Effector CD8-positive, alpha-beta T cell (primary cell): ENCODE data around the gene NELL2.

ENCODE experiments used
- DNase-seq: peaks from one replicate; lab custom pipeline; 2025; lab: John Stamatoyannopoulos, UW

Gene NELL2

DNA sequence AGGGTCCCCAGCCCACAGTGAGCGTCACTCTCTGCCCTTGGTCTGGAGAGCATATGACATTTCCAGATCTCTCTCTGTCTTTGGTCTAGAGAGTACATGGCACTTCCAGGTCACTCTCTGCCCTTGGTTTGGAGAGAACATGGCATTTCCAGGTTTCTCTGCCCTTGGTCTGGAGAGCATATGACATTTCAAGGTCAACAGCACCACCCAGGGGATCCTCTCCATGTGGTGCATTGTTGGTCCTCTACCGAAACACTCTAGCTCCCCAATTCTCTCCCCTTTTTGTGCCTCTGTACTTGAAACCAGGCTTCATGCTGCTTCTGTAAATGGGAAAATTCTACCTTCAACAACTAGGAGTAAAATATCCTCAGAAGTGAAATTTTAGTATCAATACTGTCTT, 399.4 kb downstream of the NELL2 start:
- DNase-seq: no peak

DNA sequence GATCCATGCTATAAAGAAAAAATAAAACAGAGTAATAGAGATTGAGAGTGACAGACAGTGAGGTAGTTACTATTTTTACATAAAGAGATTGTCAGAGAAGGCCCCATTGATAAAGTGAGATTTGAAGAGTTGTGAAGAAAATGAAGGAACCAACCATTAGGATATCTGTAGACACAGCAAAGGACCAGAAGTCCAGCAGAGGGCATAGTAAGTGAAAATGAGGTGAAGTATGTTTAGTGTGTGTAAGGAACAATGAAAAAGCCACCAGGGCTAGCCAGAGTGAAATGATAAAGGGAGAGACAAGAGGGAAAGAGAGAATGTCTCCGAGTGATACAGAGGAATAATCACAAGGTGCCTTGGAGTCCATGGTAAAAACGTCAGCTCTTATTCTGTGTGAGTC, 411.0 kb downstream of the NELL2 start:
- DNase-seq: no peak

DNA sequence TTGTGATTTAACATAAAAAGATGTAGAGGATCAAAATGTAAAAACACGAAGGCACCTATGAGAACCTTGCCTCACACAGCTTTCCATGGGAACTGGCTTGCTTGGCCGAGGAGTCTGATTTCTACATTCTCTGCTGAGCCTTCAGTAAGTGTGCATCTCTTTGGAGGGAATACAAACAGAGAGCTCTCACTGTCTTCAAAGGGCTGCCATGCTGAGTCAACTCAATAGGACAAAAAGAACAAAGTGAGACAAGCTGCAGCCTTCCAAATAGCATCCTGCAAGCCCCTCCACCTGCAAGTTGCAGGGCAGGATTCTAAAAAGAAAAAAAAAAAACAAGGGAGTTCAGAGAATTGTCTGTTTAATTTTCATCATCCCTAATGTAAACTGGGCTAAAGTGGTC, 411.9 kb downstream of the NELL2 start:
- DNase-seq: no peak

GRCh38 chr12:44462729-44463128, 413.4 kb downstream of the NELL2 start:
- DNase-seq: no peak

GRCh38 chr12:44460261-44460660, 415.9 kb downstream of the NELL2 start:
- no peak for DNase-seq

- no peak for DNase-seq
These were observed 416.5 kb downstream of the NELL2 start for GRCh38 chr12:44459569-44459968.
